Heart right ventricle (tissue), 16 donors: ENCODE data around the gene TPO. TPM values are rescaled to one million over a fixed set of nuclear protein-coding genes. Genes with fewer than 3 reads are reported as not detected.
A peak's percentile ranks its signal among the peaks of the same experiment; 100 is the strongest.

Experiments
- ATAC-seq, 8 donors: fragments of 200-7000 bp; cut with Tn5 transposase; one replicate each; pipeline ENCODE4 v1.9.1; 2020; ENCODE audit warnings: mild to moderate bottlenecking in 8 of 8, moderate library complexity in 8 of 8, moderate number of reproducible peaks in 1 of 8
- DNase-seq, 2 donors: peaks; one replicate each; pipeline ENCODE4 v3.0.0-alpha.2; 2020
- H3K27ac ChIP-seq, 10 donors: fragments of 200-600 bp; sonication (generic) in 2 of 10; one replicate each; pipeline versions ENCODE4 v1.5.0 to v1.8.0; 2020 to 2022; ENCODE audit warnings: mild to moderate bottlenecking in 3 of 10
- H3K27me3 ChIP-seq, 7 donors: fragments of 200-600 bp; one replicate each; pipeline ENCODE4 v1.8.0; 2021 to 2022; ENCODE audit warnings: mild to moderate bottlenecking in 2 of 7
- H3K36me3 ChIP-seq, 9 donors: fragments of 200-600 bp; sonication (generic) in 1 of 9; one replicate each; pipeline versions ENCODE4 v1.5.0 to v1.8.0; 2020 to 2022; ENCODE audit warnings: mild to moderate bottlenecking in 2 of 9
- H3K4me1 ChIP-seq, 9 donors: fragments of 200-600 bp; sonication (generic) in 1 of 9; one replicate each; pipeline versions ENCODE4 v1.5.0 to v1.8.0; 2020 to 2022; ENCODE audit warnings: mild to moderate bottlenecking in 4 of 9
- H3K4me3 ChIP-seq, 10 donors: fragments of 200-600 bp; sonication (generic) in 2 of 10; one replicate each; pipeline versions ENCODE4 v1.5.0 to v1.8.0; 2020 to 2022; ENCODE audit warnings: mild to moderate bottlenecking in 7 of 10, moderate library complexity in 2 of 10
- H3K9me3 ChIP-seq, 11 donors: fragments of 200-600 bp in 10 of 11; sonication (generic) in 2 of 11; one replicate each; pipeline versions ENCODE4 v1.5.0 to v1.8.0; 2013 to 2022; ENCODE audit warnings: mild to moderate bottlenecking in 2 of 11, control low read depth in 1 of 11, moderate library complexity in 1 of 11
- WGBS, 2 donors: extraction: QIAGEN DNeasy Blood & Tissue Kit; methylation state at CpG; one replicate each; pipeline ENCODE4 v1.1.7; 2013; ENCODE audit warnings: inconsistent platforms in 1 of 2; 5-methylcytosine and 5-hydroxymethylcytosine counted together
- intact Hi-C, 10 donors: fragments of 100-400 bp; cut with DNase I; formaldehyde crosslinking; loops; one replicate each; pipeline versions ENCODE4 v1.11.1 to v1.14.2; 2022
- polyA plus RNA-seq, 2 donors: library from polyadenylated mRNA; stranded (reverse); fragments of 200-250 nt; gene quantifications; one replicate each; pipeline ENCODE4 v1.2.3, GENCODE V29; 2013
- total RNA-seq, 10 donors: library from RNA; stranded (reverse); fragmentation: NEBNext Ultra II Directional in 3 of 10; extraction: Animal tissue kit (Norgen Biotek cat#: 25700) in 3 of 10; gene quantifications; one replicate each; pipeline versions ENCODE4 v1.2.1 to v1.2.4, GENCODE V29; 2021 to 2023
- TF ChIP-seq, protein P1 (sequence below), 9 donors: fragments of 200-600 bp; sonication (generic) in 2 of 9; IDR thresholded peaks; one replicate each; pipeline versions ENCODE4 v1.5.0 to v1.8.0; 2021 to 2022; ENCODE audit warnings: antibody characterized with exemption in 9 of 9, mild to moderate bottlenecking in 5 of 9, moderate library complexity in 1 of 9
- donor health status: Arrhythmogenic right ventricular cardiomyopathy.
- donor health status: ischemic (EF 13 %, LVEDD 7.1; RV severe dilation, severe dysfunction).
- donor health status: healthy with polysubstance abuse.
- donor health status: DM: no; HTN: yes; CAD: no.
- donor health status: DM: no; HTN: no; CAD: no.
- donor health status: ischemic (EF 25% LVEDD 6.9; RV normal size, moderate dysfunction).
- donor health status: ischemic (EF 25% LVEDD 5.7; RV mildly dilated, moderate dysfunction).
- donor health status: healthy.
- donor health status: DM: yes; HTN: yes; CAD: no.
- donor health status: Ischemic cardiomyopathy.
- donor health status: ischemic (EF 35%, LVEDD 5.7; RV mildly dilated, moderate dysfunction).
- donor health status: nonischemic (EF 11% LVEDD 7.7; RV severe dilation, severe dysfunction).
- donor health status: DM: yes; HTN: yes; CAD: no.
- donor health status: PGD.
- donor health status: ischemic (EF 29% LVEDD 5.4; RV normal size, mild dysfunction).
- donor health status: nonischemic (EF 23%, LVEDD 6.1; RV moderate dilation, normal function).

Gene TPO
- total and polyA plus RNA-seq, 12 donors = 0.85 to 22.1 (median 6.4) TPM

- no peaks in the 10 kb centered on the region for H3K36me3 ChIP-seq
- WGBS, 2 donors = 73 to 82% methylated on average over 6 of the region's 6 CpGs
- H3K4me3 ChIP-seq = no peak overlapping the region
- ATAC-seq = peak in 2 of 8 donors; percentile 16 to 47
- TF ChIP-seq, protein P1, sequence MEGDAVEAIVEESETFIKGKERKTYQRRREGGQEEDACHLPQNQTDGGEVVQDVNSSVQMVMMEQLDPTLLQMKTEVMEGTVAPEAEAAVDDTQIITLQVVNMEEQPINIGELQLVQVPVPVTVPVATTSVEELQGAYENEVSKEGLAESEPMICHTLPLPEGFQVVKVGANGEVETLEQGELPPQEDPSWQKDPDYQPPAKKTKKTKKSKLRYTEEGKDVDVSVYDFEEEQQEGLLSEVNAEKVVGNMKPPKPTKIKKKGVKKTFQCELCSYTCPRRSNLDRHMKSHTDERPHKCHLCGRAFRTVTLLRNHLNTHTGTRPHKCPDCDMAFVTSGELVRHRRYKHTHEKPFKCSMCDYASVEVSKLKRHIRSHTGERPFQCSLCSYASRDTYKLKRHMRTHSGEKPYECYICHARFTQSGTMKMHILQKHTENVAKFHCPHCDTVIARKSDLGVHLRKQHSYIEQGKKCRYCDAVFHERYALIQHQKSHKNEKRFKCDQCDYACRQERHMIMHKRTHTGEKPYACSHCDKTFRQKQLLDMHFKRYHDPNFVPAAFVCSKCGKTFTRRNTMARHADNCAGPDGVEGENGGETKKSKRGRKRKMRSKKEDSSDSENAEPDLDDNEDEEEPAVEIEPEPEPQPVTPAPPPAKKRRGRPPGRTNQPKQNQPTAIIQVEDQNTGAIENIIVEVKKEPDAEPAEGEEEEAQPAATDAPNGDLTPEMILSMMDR (IDR thresholded peaks at IDR 0.05) = peak in 2 of 9 donors; percentile 9 to 10
- no peaks in the 10 kb centered on the region for H3K9me3 ChIP-seq
- peaks cover 0 to 7% (median 3%) of the 10 kb centered on the region in 9 donors for H3K4me1 ChIP-seq
- H3K27ac ChIP-seq = peak overlapping the region in 1 of 10 donors; percentile 2
- no peak for DNase-seq
- H3K27me3 ChIP-seq = peaks cover 0 to 10% (median 0%) of the 10 kb centered on the region in 7 donors
- intact Hi-C loops = loop anchor here in 7 of 10 donors (5.0 to 10.0 kb wide), 4 partner anchors 586 to 826 kb away; partner anchors contain the start of gene SNTG2 (in 1 of the 7)
These were observed 127.8 kb downstream of the TPO start for GRCh38 chr2:1541040-1541439.

- intact Hi-C loops = loop anchor here in 7 of 10 donors (5.0 to 10.0 kb wide), 4 partner anchors 587 to 827 kb away; partner anchors contain the start of gene SNTG2 (in 1 of the 7)
- no peak for DNase-seq
- Histone ChIP-seq H3K36me3 (no peaks in the 10 kb centered on the region), H3K4me1 (peaks cover 0 to 12% (median 5%) of the 10 kb centered on the region in 9 donors), H3K4me3 (no peak overlapping the region), H3K27ac (no peak overlapping the region), H3K27me3 (peaks cover 0 to 10% (median 0%) of the 10 kb centered on the region in 7 donors), H3K9me3 (no peaks in the 10 kb centered on the region)
- TF ChIP-seq, protein P1 (IDR thresholded peaks at IDR 0.05) = no peak
- 75 to 79% methylated on average over 16 of the region's 16 CpGs for WGBS, 2 donors
- no peak for ATAC-seq
These were observed 128.7 kb downstream of the TPO start for GRCh38 chr2:1541819-1542475.

- Histone ChIP-seq H3K36me3 (no peaks in the 10 kb centered on the region), H3K27ac (no peak overlapping the region), H3K9me3 (no peaks in the 10 kb centered on the region), H3K4me3 (no peak overlapping the region), H3K27me3 (peaks cover 0 to 10% (median 0%) of the 10 kb centered on the region in 7 donors), H3K4me1 (peaks cover 0 to 12% (median 5%) of the 10 kb centered on the region in 9 donors)
- TF ChIP-seq, protein P1 (IDR thresholded peaks at IDR 0.05) = no peak
- no peak for ATAC-seq
- DNase-seq = no peak
- WGBS, 2 donors = 77 to 79% methylated on average over 11 of the region's 11 CpGs
- intact Hi-C loops = loop anchor here in 7 of 10 donors (5.0 to 10.0 kb wide), 4 partner anchors 588 to 828 kb away; partner anchors contain the start of gene SNTG2 (in 1 of the 7)
These were observed 129.7 kb downstream of the TPO start for GRCh38 chr2:1542971-1543370.

DNA sequence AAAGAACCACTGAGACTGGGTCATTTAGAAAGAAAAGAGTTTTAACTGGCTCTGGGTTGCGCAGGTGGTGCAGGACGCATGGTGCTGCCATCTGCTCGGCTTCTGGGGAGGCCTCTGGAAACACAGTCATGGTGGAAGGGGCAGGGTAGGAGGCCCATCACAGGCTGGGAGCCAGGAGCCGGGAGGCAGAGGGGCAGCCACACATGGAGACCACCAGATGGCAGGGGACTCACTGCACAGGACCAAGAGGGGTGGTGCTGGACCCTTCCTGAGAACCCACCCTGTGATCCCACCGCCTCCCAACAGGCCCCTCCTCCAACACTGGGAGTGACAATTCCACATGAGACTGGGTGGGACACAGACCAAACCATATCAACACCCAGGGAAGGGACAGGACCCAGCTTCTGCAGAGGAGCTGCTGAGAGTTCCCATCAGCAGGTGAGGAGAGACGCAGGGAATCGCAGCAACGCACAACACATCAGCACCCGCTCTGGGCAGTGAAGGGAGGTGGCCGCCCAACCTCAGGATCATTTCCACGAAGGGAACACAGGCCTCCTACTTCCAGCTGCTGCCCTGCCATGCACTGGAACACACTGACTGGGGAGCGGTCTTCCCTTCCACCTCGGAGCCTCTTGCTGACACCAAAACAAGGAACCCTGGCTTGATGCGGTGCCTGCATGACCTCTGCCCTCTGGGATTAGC lies 130.7 kb downstream of the TPO start:
- peaks cover 0 to 10% (median 0%) of the 10 kb centered on the region in 7 donors for H3K27me3 ChIP-seq
- no peak overlapping the region for H3K4me3 ChIP-seq
- intact Hi-C loops = loop anchor here in 8 of 10 donors (2.0 to 10.0 kb wide), 6 partner anchors 33 to 829 kb away; partner anchors contain the start of gene SNTG2 (in 1 of the 8)
- H3K36me3 ChIP-seq = no peaks in the 10 kb centered on the region
- no peak overlapping the region for H3K27ac ChIP-seq
- TF ChIP-seq, protein P1 (IDR thresholded peaks at IDR 0.05) = no peak
- DNase-seq (no peak), ATAC-seq (peak in 1 of 8 donors; percentile 23)
- H3K4me1 ChIP-seq = peaks cover 0 to 12% (median 5%) of the 10 kb centered on the region in 9 donors
- H3K9me3 ChIP-seq = no peaks in the 10 kb centered on the region
- 91 to 97% methylated on average over 14 of the region's 14 CpGs for WGBS, 2 donors
